HEK293 (cell line): ENCODE data around the gene LMAN2L.

Experiments used
- CTCF ChIA-PET: fragments of 350-600 bp; formaldehyde crosslinking; extraction: SDS; loops from one replicate; lab custom pipeline; 2021; ENCODE audit warnings: antibody characterized with exemption; lab: Yijun Ruan, JAX
- POLR2A ChIA-PET: fragments of 300-600 bp; formaldehyde crosslinking; extraction: SDS; loops from one replicate; lab custom pipeline; 2020; ENCODE audit warnings: antibody characterized with exemption, inconsistent platforms; lab: Yijun Ruan, JAX
- H3K27ac ChIP-seq: fragments of 200-500 bp; sonication (Bioruptor generic); 2 replicates; pipeline ENCODE4 v1.5.1; 2014; ENCODE audit warnings: low read depth, low read length, control low read depth, inconsistent platforms; ENCODE audit errors: extremely low read depth
- H3K36me3 ChIP-seq, 2 experiments: fragments of 200-500 bp in 1 of 2; sonication (Bioruptor generic) in 1 of 2; 1 replicate in 1 of 2; 2 replicates in 1 of 2; pipeline ENCODE4 v1.5.1; 2014 to 2017; ENCODE audit warnings: inconsistent platforms in 2 of 2, low read length in 2 of 2; ENCODE audit not compliant: control insufficient read depth in 2 of 2, insufficient read depth in 1 of 2
- H3K4me1 ChIP-seq: fragments of 200-500 bp; sonication (Bioruptor generic); 2 replicates; pipeline ENCODE4 v1.5.1; 2014; ENCODE audit warnings: mild to moderate bottlenecking, low read length, inconsistent platforms; ENCODE audit not compliant: control insufficient read depth, insufficient read depth
- H3K4me3 ChIP-seq: 2 replicates; pipeline ENCODE4 v1.5.1; 2011; ENCODE audit warnings: low read depth, mild to moderate bottlenecking, control low read depth, low read length, moderate library complexity
- H3K9me3 ChIP-seq: fragments of 200-500 bp; sonication (Bioruptor generic); 2 replicates; pipeline ENCODE4 v1.5.1; 2014; ENCODE audit warnings: low read depth, low read length, inconsistent platforms; ENCODE audit not compliant: control insufficient read depth, insufficient read depth
- GFI1B ChIP-seq: fragments of 450-650 bp; formaldehyde crosslinking; IDR thresholded peaks from 2 replicates; pipeline ENCODE4 v1.5.1; 2016; ENCODE audit warnings: missing biosample characterization, missing genetic modification characterization
- GLIS1 ChIP-seq: fragments of 450-650 bp; formaldehyde crosslinking; IDR thresholded peaks from 2 replicates; pipeline ENCODE4 v1.5.1; 2016; ENCODE audit warnings: missing biosample characterization, missing genetic modification characterization
- KLF1 ChIP-seq: fragments of 450-650 bp; formaldehyde crosslinking; IDR thresholded peaks from 2 replicates; pipeline ENCODE4 v1.5.1; 2016; ENCODE audit warnings: missing biosample characterization, missing genetic modification characterization
- MEIS1 ChIP-seq: sonication (generic); formaldehyde crosslinking; IDR thresholded peaks from 2 replicates; pipeline ENCODE4 v1.8.1; 2022; ENCODE audit warnings: missing genetic modification reagents, mild to moderate bottlenecking, borderline replicate concordance
- SETDB1 ChIP-seq: IDR thresholded peaks from one replicate; pipeline ENCODE4 v1.6.1; 2017; ENCODE audit warnings: mild to moderate bottlenecking, low read length, moderate library complexity, mixed read lengths; ENCODE audit not compliant: insufficient read length
- ZBTB17 ChIP-seq: fragments of 450-650 bp; formaldehyde crosslinking; IDR thresholded peaks from 2 replicates; pipeline ENCODE4 v1.5.1; 2016; ENCODE audit warnings: missing biosample characterization, missing genetic modification characterization
- ZBTB8A ChIP-seq: fragments of 450-650 bp; formaldehyde crosslinking; IDR thresholded peaks from 2 replicates; pipeline ENCODE4 v1.5.1; 2016; ENCODE audit warnings: missing biosample characterization, missing genetic modification characterization
- ZFP41 ChIP-seq: fragments of 450-650 bp; formaldehyde crosslinking; IDR thresholded peaks from 2 replicates; pipeline ENCODE4 v1.5.1; 2016; ENCODE audit warnings: missing biosample characterization, missing genetic modification characterization, borderline replicate concordance
- ZNF19 ChIP-seq: fragments of 450-650 bp; formaldehyde crosslinking; IDR thresholded peaks from 2 replicates; pipeline ENCODE4; 2016; ENCODE audit warnings: missing biosample characterization, missing genetic modification characterization, low read depth
- ZNF214 ChIP-seq: fragments of 450-650 bp; formaldehyde crosslinking; IDR thresholded peaks from 2 replicates; pipeline ENCODE4 v1.5.1; 2017; ENCODE audit warnings: missing biosample characterization, mild to moderate bottlenecking, missing genetic modification characterization, borderline replicate concordance
- ZNF391 ChIP-seq: fragments of 450-650 bp; formaldehyde crosslinking; IDR thresholded peaks from 2 replicates; pipeline ENCODE4 v1.5.1; 2016; ENCODE audit warnings: low read depth, missing biosample characterization, missing genetic modification characterization, borderline replicate concordance
- ZNF404 ChIP-seq: fragments of 450-650 bp; formaldehyde crosslinking; IDR thresholded peaks from 2 replicates; pipeline ENCODE4 v1.5.1; 2017; ENCODE audit warnings: missing biosample characterization, missing genetic modification characterization
- ZNF473 ChIP-seq: fragments of 450-650 bp; formaldehyde crosslinking; IDR thresholded peaks from 2 replicates; pipeline ENCODE4 v1.5.1; 2017; ENCODE audit warnings: missing biosample characterization, missing genetic modification characterization
- ZNF658 ChIP-seq: fragments of 450-650 bp; formaldehyde crosslinking; IDR thresholded peaks from 2 replicates; pipeline ENCODE4; 2016; ENCODE audit warnings: missing biosample characterization, missing genetic modification characterization
- ZNF670 ChIP-seq: fragments of 450-650 bp; formaldehyde crosslinking; IDR thresholded peaks from 2 replicates; pipeline ENCODE4 v1.5.1; 2016; ENCODE audit warnings: missing biosample characterization, missing genetic modification characterization, low read depth
- ZNF792 ChIP-seq: fragments of 450-650 bp; formaldehyde crosslinking; IDR thresholded peaks from 2 replicates; pipeline ENCODE4 v1.5.1; 2016; ENCODE audit warnings: missing biosample characterization, missing genetic modification characterization
- ZSCAN23 ChIP-seq: fragments of 450-650 bp; formaldehyde crosslinking; IDR thresholded peaks from 2 replicates; pipeline ENCODE4 v1.5.1; 2016; ENCODE audit warnings: missing biosample characterization, missing genetic modification characterization
- TF ChIP-seq, protein P1 (sequence below): fragments of 450-650 bp; formaldehyde crosslinking; IDR thresholded peaks from 2 replicates; pipeline ENCODE4 v1.5.1; 2017; ENCODE audit warnings: missing biosample characterization, missing genetic modification characterization
- TF ChIP-seq, protein P2 (sequence below): fragments of 450-650 bp; formaldehyde crosslinking; IDR thresholded peaks from 2 replicates; pipeline ENCODE4; 2016; ENCODE audit warnings: missing biosample characterization, missing genetic modification characterization

LMAN2L gene

DNA sequence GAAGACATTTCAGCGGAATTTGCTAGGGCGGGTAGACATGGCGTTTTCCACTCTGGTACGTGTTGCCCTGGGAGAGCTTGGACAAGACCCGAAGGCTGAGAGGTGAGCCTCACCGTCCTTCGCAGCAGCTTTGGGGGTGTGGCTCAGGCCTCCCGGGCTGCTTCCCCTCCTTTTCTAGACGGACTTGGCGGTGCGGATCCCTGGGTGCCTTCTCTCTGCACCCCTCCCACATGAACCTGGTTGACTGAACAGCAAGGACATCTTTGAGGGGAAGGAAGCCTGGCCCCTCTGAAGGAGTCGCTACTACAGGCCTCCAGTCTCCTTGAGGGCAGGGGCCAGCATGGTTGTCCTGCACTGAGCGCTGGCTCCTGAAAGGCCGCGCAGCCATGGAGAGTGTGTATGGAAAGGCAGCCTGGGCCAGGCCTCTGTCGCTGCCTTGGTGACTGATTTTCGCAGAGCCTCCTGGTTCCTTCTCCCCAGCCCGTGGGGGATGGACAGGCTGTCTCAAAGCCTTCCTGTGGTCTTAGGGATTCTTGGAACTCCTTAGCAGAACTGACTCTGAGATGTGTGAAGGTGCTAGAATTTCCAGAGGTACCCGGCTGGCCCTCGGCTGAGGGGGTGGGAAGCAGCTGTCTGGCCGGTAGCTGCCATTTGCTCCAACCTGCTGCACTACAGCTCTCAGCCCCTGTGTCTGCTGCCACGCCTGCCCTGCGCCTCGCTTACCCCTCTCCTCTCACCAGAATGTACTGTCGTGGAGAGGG lies 30.8 kb upstream of the LMAN2L start (continued):
- TF ChIP-seq, protein P1, sequence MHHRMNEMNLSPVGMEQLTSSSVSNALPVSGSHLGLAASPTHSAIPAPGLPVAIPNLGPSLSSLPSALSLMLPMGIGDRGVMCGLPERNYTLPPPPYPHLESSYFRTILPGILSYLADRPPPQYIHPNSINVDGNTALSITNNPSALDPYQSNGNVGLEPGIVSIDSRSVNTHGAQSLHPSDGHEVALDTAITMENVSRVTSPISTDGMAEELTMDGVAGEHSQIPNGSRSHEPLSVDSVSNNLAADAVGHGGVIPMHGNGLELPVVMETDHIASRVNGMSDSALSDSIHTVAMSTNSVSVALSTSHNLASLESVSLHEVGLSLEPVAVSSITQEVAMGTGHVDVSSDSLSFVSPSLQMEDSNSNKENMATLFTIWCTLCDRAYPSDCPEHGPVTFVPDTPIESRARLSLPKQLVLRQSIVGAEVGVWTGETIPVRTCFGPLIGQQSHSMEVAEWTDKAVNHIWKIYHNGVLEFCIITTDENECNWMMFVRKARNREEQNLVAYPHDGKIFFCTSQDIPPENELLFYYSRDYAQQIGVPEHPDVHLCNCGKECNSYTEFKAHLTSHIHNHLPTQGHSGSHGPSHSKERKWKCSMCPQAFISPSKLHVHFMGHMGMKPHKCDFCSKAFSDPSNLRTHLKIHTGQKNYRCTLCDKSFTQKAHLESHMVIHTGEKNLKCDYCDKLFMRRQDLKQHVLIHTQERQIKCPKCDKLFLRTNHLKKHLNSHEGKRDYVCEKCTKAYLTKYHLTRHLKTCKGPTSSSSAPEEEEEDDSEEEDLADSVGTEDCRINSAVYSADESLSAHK (tag by site-specific recombination) = no peak
- TF ChIP-seq MEIS1 = no peak
- TF ChIP-seq, all 188 proteins: peak for 0

DNA sequence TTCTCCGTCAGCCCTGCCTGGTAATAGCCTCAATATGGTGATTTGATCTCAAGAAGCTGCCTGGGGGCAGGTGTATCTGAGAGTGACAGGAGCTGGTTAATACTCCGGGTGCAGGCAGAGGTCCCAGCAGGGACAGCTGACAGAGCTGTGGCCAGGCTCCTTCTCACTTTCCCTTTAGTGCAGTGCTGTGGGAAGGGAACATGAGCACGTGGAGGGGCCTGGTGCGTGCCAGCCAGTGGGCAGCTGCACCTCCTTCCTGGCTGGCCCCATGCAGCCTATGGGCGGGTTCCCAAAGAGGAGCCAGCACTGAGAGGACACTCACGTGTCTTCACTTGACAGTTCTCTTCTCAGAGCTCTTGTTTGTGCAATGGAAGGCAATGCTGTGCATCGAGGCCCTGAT lies 29.9 kb upstream of the LMAN2L start:
- TF ChIP-seq ZNF404 = no peak
- TF ChIP-seq ZNF670 (tag by site-specific recombination) = no peak
- no peak for TF ChIP-seq GFI1B
- TF ChIP-seq, protein P2, sequence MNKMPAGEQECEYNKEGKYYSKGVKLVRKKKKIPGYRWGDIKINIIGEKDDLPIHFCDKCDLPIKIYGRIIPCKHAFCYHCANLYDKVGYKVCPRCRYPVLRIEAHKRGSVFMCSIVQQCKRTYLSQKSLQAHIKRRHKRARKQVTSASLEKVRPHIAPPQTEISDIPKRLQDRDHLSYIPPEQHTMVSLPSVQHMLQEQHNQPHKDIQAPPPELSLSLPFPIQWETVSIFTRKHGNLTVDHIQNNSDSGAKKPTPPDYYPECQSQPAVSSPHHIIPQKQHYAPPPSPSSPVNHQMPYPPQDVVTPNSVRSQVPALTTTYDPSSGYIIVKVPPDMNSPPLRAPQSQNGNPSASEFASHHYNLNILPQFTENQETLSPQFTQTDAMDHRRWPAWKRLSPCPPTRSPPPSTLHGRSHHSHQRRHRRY (tag by site-specific recombination) = no peak
- no peak for TF ChIP-seq SETDB1
- TF ChIP-seq, protein P1 (tag by site-specific recombination) = no peak
- no peak for TF ChIP-seq ZFP41 (tag by site-specific recombination)
- no peak for TF ChIP-seq ZNF658 (tag by site-specific recombination)
- TF ChIP-seq ZNF19 (tag by site-specific recombination) = no peak
- no peak for TF ChIP-seq ZNF473
- TF ChIP-seq ZBTB8A (tag by site-specific recombination) = no peak
- TF ChIP-seq GLIS1 (tag by site-specific recombination) = no peak
- no peak for TF ChIP-seq ZSCAN23 (tag by site-specific recombination)
- TF ChIP-seq ZNF214 (tag by site-specific recombination) = no peak
- no peak for TF ChIP-seq ZNF792 (tag by site-specific recombination)
- no peak for TF ChIP-seq KLF1 (tag by site-specific recombination)
- peaks cover 0 to 30% of the 10 kb centered on the region in 2 experiments; a peak in 2 of 3 replicates for H3K36me3 ChIP-seq
- H3K9me3 ChIP-seq = no peaks in the 10 kb centered on the region
- H3K4me3 ChIP-seq = no peak overlapping the region
- no peak overlapping the region for H3K27ac ChIP-seq
- H3K4me1 ChIP-seq = no peaks in the 10 kb centered on the region; the same call in 1 of the 2 replicates
- ChIA-PET CTCF (interaction anchor here (0.8 to 1.7 kb wide), 2 partner anchors 8 to 46 kb away, joined by 4 read pairs; no protein-coding TSS in a partner anchor), POLR2A (no interaction called here)

DNA sequence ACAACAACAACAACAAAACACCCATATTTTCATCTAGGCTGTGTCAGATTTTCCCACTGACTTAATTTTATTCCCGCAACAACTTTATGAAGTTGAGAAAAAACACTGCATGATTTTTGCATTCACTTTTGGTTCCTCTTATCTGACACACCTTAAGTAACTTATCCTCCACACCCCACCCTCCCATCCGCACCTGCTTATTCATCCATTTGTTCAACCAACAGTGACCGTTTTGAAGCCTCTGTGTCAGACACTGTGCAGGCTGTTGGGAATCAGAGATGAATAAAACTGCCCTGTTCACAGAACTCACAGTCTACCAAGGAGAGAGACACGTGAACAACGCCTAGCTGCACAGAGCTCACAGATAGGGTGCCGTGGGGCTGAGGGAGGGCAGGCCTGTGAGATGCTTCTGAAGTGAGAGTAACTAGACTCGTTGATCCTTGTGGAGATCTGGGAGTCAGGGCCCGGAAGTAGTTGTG lies 28.3 kb upstream of the LMAN2L start:
- CTCF ChIA-PET = interaction anchor here (0.7 to 1.7 kb wide), 3 partner anchors 47 to 109 kb away, joined by 3 to 4 read pairs (median 4); no protein-coding TSS in a partner anchor
- no peaks in the 10 kb centered on the region for H3K9me3 ChIP-seq
- H3K4me3 ChIP-seq = no peak overlapping the region
- H3K27ac ChIP-seq = no peak overlapping the region
- TF ChIP-seq ZNF391 (tag by site-specific recombination) (no peak), ZBTB17 (peak; percentile 47; the same call in 1 of the 2 replicates)
- peaks cover 0 to 30% of the 10 kb centered on the region in 2 experiments; a peak in 2 of 3 replicates for H3K36me3 ChIP-seq
- POLR2A ChIA-PET = no interaction called here
- peaks cover 3% of the 10 kb centered on the region; the same call in 1 of the 2 replicates for H3K4me1 ChIP-seq
